A549 (cell line): ENCODE results near the gene REC8. TPM values are rescaled to one million over a fixed set of nuclear protein-coding genes. Genes with fewer than 3 reads are reported as not detected.
A peak's percentile ranks its signal among the peaks of the same experiment; 100 is the strongest.

Experiments used
- ATAC-seq, 2 experiments: fragments of 200-7000 bp in 1 of 2; fragments of >200 bp in 1 of 2; cut with Nextera tagmentation in 1 of 2; cut with Tn5 transposase in 1 of 2; 3 replicates each; pipeline versions ENCODE4 v1.8.0 to v1.9.1; 2018 to 2020; ENCODE audit warnings: mild to moderate bottlenecking in 1 of 2, moderate library complexity in 1 of 2
- CTCF ChIA-PET: fragments of 300-600 bp; sonication (Branson Sonifier 250); formaldehyde crosslinking; extraction: SDS; loops from one replicate; lab custom pipeline; 2021; ENCODE audit warnings: antibody characterized with exemption, inconsistent platforms; lab: Yijun Ruan, JAX
- POLR2A ChIA-PET: fragments of 350-600 bp; formaldehyde crosslinking; extraction: SDS; loops from one replicate; lab custom pipeline; 2021; ENCODE audit warnings: antibody characterized with exemption, inconsistent platforms; lab: Yijun Ruan, JAX
- DNase-seq, 2 experiments: peaks; one replicate each; pipeline versions ENCODE4 v3.0.0 to v3.0.0-alpha.2; 2011 to 2016; ENCODE audit warnings: low read depth in 1 of 2, low spot score in 1 of 2
- FAIRE-seq: peaks from 2 replicates; lab custom pipeline; 2011; peaks lifted over from hg19 to GRCh38; lab: Jason Lieb, UNC
- H3K27ac ChIP-seq, 2 experiments: fragments of >200 bp; sonication (Bioruptor Twin); formaldehyde crosslinking; 3 replicates each; pipeline ENCODE4 v1.5.1; 2016 to 2017
- H3K4me1 ChIP-seq: fragments of >200 bp; sonication (Bioruptor Twin); formaldehyde crosslinking; 3 replicates; pipeline ENCODE4 v1.6.1; 2016
- H3K4me2 ChIP-seq: fragments of >200 bp; sonication (Bioruptor Twin); formaldehyde crosslinking; 3 replicates; pipeline ENCODE4 v1.6.1; 2016
- H3K4me3 ChIP-seq: fragments of >200 bp; sonication (Bioruptor Twin); formaldehyde crosslinking; 3 replicates; pipeline ENCODE4 v1.5.1; 2016
- H3K9me3 ChIP-seq: fragments of >200 bp; sonication (Bioruptor Twin); formaldehyde crosslinking; 3 replicates; pipeline ENCODE4 v1.6.1; 2016
- BHLHE40 ChIP-seq: IDR thresholded peaks from 2 replicates; pipeline ENCODE4 v1.6.1; 2012; ENCODE audit warnings: low read depth, low read length, inconsistent platforms
- CEBPB ChIP-seq, 2 experiments: fragments of >200 bp in 1 of 2; sonication (Bioruptor Twin) in 1 of 2; formaldehyde crosslinking in 1 of 2; IDR thresholded peaks; 2 replicates each; pipeline ENCODE4 v1.6.1; 2012 to 2016
- CTCF ChIP-seq: fragments of >200 bp; sonication (Bioruptor Twin); formaldehyde crosslinking; IDR thresholded peaks from 3 replicates; pipeline ENCODE4 v1.5.1; 2016
- E2F6 ChIP-seq: IDR thresholded peaks from 2 replicates; pipeline ENCODE4 v1.6.1; 2012; ENCODE audit warnings: low read depth, borderline replicate concordance
- EHMT2 ChIP-seq: fragments of 200-600 bp; sonication (generic); IDR thresholded peaks from 2 replicates; pipeline ENCODE4 v1.6.1; 2016; ENCODE audit warnings: antibody characterized with exemption, low read depth, mild to moderate bottlenecking, moderate library complexity
- ESRRA ChIP-seq: fragments of 150-350 bp; IDR thresholded peaks from 2 replicates; pipeline ENCODE4 v1.6.1; 2014; ENCODE audit warnings: mild to moderate bottlenecking, low read length, borderline replicate concordance
- FOSB ChIP-seq: fragments of 250-450 bp; sonication (Bioruptor Pico); IDR thresholded peaks from 2 replicates; pipeline ENCODE4 v1.5.0; 2020; ENCODE audit warnings: mild to moderate bottlenecking, moderate library complexity
- FOSL2 ChIP-seq, 2 experiments: fragments of 450-650 bp in 1 of 2; fragments of >200 bp in 1 of 2; sonication (Bioruptor Twin) in 1 of 2; formaldehyde crosslinking; IDR thresholded peaks; 2 replicates each; pipeline versions ENCODE4 v1.5.0 to v1.6.1; 2016 to 2020; ENCODE audit warnings: mild to moderate bottlenecking in 1 of 2, moderate library complexity in 1 of 2
- FOXS1 ChIP-seq: fragments of 250-450 bp; sonication (Bioruptor Pico); IDR thresholded peaks from 2 replicates; pipeline ENCODE4 v1.5.0; 2020; ENCODE audit warnings: mild to moderate bottlenecking, moderate library complexity
- GATA3 ChIP-seq: IDR thresholded peaks from 2 replicates; pipeline ENCODE4 v1.6.1; 2012; ENCODE audit warnings: borderline replicate concordance
- HOXA7 ChIP-seq: fragments of 250-450 bp; sonication (Bioruptor Pico); IDR thresholded peaks from 2 replicates; pipeline ENCODE4 v1.5.0; 2020; ENCODE audit warnings: mild to moderate bottlenecking, moderate library complexity
- HOXB13 ChIP-seq: fragments of 250-450 bp; sonication (Bioruptor Pico); IDR thresholded peaks from 2 replicates; pipeline ENCODE4 v1.5.0; 2020; ENCODE audit warnings: low read depth, mild to moderate bottlenecking, moderate library complexity
- KDM1A ChIP-seq: fragments of 200-600 bp; sonication (generic); IDR thresholded peaks from 2 replicates; pipeline ENCODE4 v1.6.1; 2016; ENCODE audit warnings: low read depth, mild to moderate bottlenecking
- MAFK ChIP-seq: fragments of 450-650 bp; IDR thresholded peaks from 2 replicates; pipeline ENCODE4 v1.6.1; 2014; ENCODE audit not compliant: partially characterized antibody
- NFE2L2 ChIP-seq: fragments of 150-350 bp; conservative IDR thresholded peaks from 2 replicates; pipeline ENCODE4 v1.6.1; 2014; ENCODE audit warnings: low read length
- PBX3 ChIP-seq: IDR thresholded peaks from 2 replicates; pipeline ENCODE4 v1.6.1; 2012
- POLR2A ChIP-seq: IDR thresholded peaks from 2 replicates; pipeline ENCODE4 v1.6.1; 2012; ENCODE audit warnings: mild to moderate bottlenecking, low read length
- POLR2AphosphoS2 ChIP-seq: conservative IDR thresholded peaks from 2 replicates; pipeline ENCODE4 v1.6.1; 2012; ENCODE audit warnings: low read length, improper control_type of control experiment, inconsistent platforms
- RAD21 ChIP-seq, 2 experiments: fragments of >200 bp in 1 of 2; sonication (Bioruptor Twin) in 1 of 2; formaldehyde crosslinking in 1 of 2; IDR thresholded peaks in 1 of 2; conservative IDR thresholded peaks in 1 of 2; 2 replicates in 1 of 2; 3 replicates in 1 of 2; pipeline ENCODE4 v1.6.1; 2012 to 2018; ENCODE audit warnings: inconsistent platforms in 1 of 2
- RFX5 ChIP-seq: fragments of 450-650 bp; IDR thresholded peaks from 2 replicates; pipeline ENCODE4 v1.7.1; 2014; ENCODE audit warnings: antibody characterized with exemption, mild to moderate bottlenecking, moderate library complexity
- TFCP2L1 ChIP-seq: fragments of 250-450 bp; sonication (Bioruptor Pico); IDR thresholded peaks from 2 replicates; pipeline ENCODE4 v1.5.0; 2021; ENCODE audit warnings: mild to moderate bottlenecking
- TP53 ChIP-seq: fragments of 250-450 bp; sonication (Bioruptor Pico); IDR thresholded peaks from 2 replicates; pipeline ENCODE4 v1.5.0; 2021; ENCODE audit warnings: mild to moderate bottlenecking, moderate library complexity
- USF2 ChIP-seq: fragments of 450-650 bp; IDR thresholded peaks from 2 replicates; pipeline ENCODE4 v1.6.1; 2014; ENCODE audit warnings: antibody characterized with exemption
- ZC3H11A ChIP-seq: fragments of 450-650 bp; IDR thresholded peaks from 2 replicates; pipeline ENCODE4 v1.6.1; 2014; ENCODE audit warnings: antibody characterized with exemption, mild to moderate bottlenecking
- ZFP36 ChIP-seq: fragments of 450-650 bp; IDR thresholded peaks from 2 replicates; pipeline ENCODE4 v1.6.1; 2014; ENCODE audit warnings: borderline replicate concordance; ENCODE audit not compliant: partially characterized antibody
- ZNF302 ChIP-seq: fragments of 250-450 bp; sonication (Bioruptor Pico); IDR thresholded peaks from 2 replicates; pipeline ENCODE4 v1.9.0; 2021; ENCODE audit warnings: inconsistent platforms, mild to moderate bottlenecking, moderate library complexity
- WGBS: methylation state at CpG from one replicate; pipeline ENCODE4 v1.1.6; 2017; ENCODE audit errors: missing lambda C conversion rate; 5-methylcytosine and 5-hydroxymethylcytosine counted together
- polyA plus RNA-seq, 4 experiments: library from polyadenylated mRNA; depleted of rRNA in 3 of 4; stranded (reverse); fragments of >200 nt; fragmentation: RNase III in 1 of 4; extraction: RNeasy Plus Mini Kit Qiagen cat#74134 plus additional on column Dnase treatment in 1 of 4; gene quantifications; 2 replicates in 3 of 4; 3 replicates in 1 of 4; pipeline ENCODE4 v1.2.3, GENCODE V29; 2011 to 2017
- TF ChIP-seq, protein P1 (sequence below): fragments of 250-450 bp; sonication (Bioruptor Pico); IDR thresholded peaks from 2 replicates; pipeline ENCODE4 v1.5.0; 2020; ENCODE audit warnings: low read depth, mild to moderate bottlenecking, moderate library complexity
- TF ChIP-seq, protein P2 (sequence below): fragments of 250-450 bp; sonication (Bioruptor Pico); IDR thresholded peaks from 2 replicates; pipeline ENCODE4 v1.5.0; 2021; ENCODE audit warnings: mild to moderate bottlenecking, moderate library complexity, borderline replicate concordance

The REC8 gene
- polyA plus RNA-seq, 2 of the 4 experiments (the other 2 are of a cell fraction), result 1.9 to 4.2 TPM

DNA sequence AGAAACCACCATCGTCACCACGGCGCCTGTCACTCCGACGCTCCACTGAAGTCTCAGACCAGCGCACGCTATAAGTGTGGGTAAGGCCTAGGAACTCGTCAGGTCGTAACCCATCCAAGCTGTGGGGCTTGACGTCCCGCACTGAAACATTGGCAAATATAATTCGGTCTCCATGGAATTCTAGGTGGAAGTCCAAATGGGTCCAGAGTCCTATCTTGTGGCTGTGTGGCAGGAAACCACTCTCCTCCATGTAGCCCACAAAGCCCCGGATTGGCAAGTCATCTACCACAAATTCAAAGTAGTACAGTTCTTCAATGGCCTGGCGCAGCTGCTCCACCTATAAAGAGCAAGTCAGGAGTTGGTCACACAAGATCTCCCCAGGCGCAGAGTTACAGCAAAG is 21.1 kb downstream of the REC8 start:
- POLR2A ChIA-PET, result no interaction called here
- H3K4me1 ChIP-seq, result peaks cover 21% of the 10 kb centered on the region
- H3K9me3 ChIP-seq, result no peaks in the 10 kb centered on the region
- 91% methylated on average over 14 of the region's 15 CpGs for whole genome bisulfite sequencing
- DNase-seq (no peak), ATAC-seq (no peak)
- CTCF ChIA-PET, result interaction anchor here (0.8 to 1.4 kb wide), 2 partner anchors 45 to 239 kb away, joined by 3 read pairs; no protein-coding TSS in a partner anchor
- H3K4me2 ChIP-seq, result no peak overlapping the region
- no peak overlapping the region for H3K4me3 ChIP-seq
- H3K27ac ChIP-seq, result no peak overlapping the region
- TF ChIP-seq, protein P1, sequence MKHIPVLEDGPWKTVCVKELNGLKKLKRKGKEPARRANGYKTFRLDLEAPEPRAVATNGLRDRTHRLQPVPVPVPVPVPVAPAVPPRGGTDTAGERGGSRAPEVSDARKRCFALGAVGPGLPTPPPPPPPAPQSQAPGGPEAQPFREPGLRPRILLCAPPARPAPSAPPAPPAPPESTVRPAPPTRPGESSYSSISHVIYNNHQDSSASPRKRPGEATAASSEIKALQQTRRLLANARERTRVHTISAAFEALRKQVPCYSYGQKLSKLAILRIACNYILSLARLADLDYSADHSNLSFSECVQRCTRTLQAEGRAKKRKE (CRISPR knock-in tag), result no peak
- TF ChIP-seq RAD21 (conservative IDR thresholded peaks at IDR 0.05 in 1 of 2, IDR thresholded peaks at IDR 0.05 in 1 of 2), result no peak
- no peak for TF ChIP-seq POLR2AphosphoS2
- no peak for TF ChIP-seq FOSL2 (IDR thresholded peaks at IDR 0.05)
- no peak for TF ChIP-seq FOSL2 (CRISPR knock-in tag; IDR thresholded peaks at IDR 0.05)
- TF ChIP-seq GATA3, result no peak
- TF ChIP-seq MAFK, result no peak
- no peak for TF ChIP-seq USF2
- TF ChIP-seq E2F6, result no peak
- no peak for TF ChIP-seq RFX5
- no peak for TF ChIP-seq ZFP36
- TF ChIP-seq, all 56 proteins: peak for 0
- no peak for FAIRE-seq

DNA sequence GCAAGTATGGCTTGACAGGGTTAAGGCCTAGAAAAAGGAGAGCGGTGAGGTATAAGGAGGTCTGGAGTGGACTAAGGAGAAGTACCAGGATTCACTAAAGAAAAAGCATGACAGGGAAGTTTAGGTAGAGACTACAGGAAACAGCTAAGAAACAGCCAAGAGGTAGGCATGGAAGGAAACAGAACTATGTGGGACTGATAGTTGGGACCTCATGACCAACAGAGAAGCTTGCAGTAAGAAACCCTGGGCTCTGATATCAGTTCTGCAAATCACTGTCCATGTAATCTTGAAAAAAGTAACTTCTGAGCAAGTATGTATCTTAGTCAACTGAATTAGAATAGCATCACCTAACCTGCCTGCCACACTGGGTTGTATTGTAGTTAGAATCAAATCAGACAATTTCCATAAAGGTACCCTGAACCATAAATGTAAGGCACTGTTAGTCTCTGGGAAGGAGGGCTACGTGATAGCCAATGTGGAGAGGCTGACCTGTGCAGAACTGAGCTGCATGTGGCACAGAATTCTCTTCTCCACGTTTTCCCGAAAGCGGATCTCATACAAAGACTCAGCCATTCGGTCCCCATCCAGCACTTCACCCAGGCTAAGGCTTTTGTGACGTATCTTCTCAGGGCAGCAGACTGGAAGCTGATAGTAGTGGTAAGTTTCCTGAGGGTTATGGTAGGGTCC is 22.4 kb downstream of the REC8 start:
- ATAC-seq, result no peak
- DNase-seq, result no peak
- no peak for FAIRE-seq
- ChIA-PET CTCF (interaction anchor here (1.4 to 1.9 kb wide), 3 partner anchors 33 to 237 kb away, joined by 3 to 9 read pairs (median 5); partner anchors contain the start of gene IRF9), POLR2A (interaction anchor here (1.8 kb wide), 1 partner anchor 47 kb away, joined by 7 read pairs; the partner anchor contains the start of gene RNF31)
- Histone ChIP-seq H3K9me3 (no peaks in the 10 kb centered on the region), H3K27ac (peak overlapping the region; percentile 88 to 98), H3K4me1 (peaks cover 17% of the 10 kb centered on the region), H3K4me3 (peak overlapping the region; percentile 62), H3K4me2 (peak overlapping the region; percentile 77)
- 92% methylated on average over 7 of the region's 7 CpGs for WGBS
- TF ChIP-seq ZC3H11A (no peak), CTCF (no peak), POLR2A (no peak), ESRRA (no peak), HOXB13 (no peak), EHMT2 (no peak), FOSB (no peak), BHLHE40 (no peak), PBX3 (no peak), CEBPB (IDR thresholded peaks at IDR 0.05) (no peak), KDM1A (no peak), NFE2L2 (no peak), TFCP2L1 (CRISPR knock-in tag) (no peak), RFX5 (no peak), TP53 (no peak), FOXS1 (CRISPR knock-in tag) (no peak), HOXA7 (CRISPR knock-in tag) (no peak), ZNF302 (CRISPR knock-in tag) (no peak)
- TF ChIP-seq, protein P2, sequence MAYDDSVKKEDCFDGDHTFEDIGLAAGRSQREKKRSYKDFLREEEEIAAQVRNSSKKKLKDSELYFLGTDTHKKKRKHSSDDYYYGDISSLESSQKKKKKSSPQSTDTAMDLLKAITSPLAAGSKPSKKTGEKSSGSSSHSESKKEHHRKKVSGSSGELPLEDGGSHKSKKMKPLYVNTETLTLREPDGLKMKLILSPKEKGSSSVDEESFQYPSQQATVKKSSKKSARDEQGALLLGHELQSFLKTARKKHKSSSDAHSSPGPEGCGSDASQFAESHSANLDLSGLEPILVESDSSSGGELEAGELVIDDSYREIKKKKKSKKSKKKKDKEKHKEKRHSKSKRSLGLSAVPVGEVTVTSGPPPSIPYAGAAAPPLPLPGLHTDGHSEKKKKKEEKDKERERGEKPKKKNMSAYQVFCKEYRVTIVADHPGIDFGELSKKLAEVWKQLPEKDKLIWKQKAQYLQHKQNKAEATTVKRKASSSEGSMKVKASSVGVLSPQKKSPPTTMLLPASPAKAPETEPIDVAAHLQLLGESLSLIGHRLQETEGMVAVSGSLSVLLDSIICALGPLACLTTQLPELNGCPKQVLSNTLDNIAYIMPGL (CRISPR knock-in tag), result no peak
